ENCODE data around the gene TUBG2.

- no peak for TF ChIP-seq CTCF (IDR thresholded peaks at IDR 0.05; ENCODE audit: borderline replicate concordance, extremely low read depth, low read length, poor library complexity, severe bottlenecking)
- no peak for TF ChIP-seq EZH2 (IDR thresholded peaks at IDR 0.05; ENCODE audit: borderline replicate concordance, low read depth, low read length, severe bottlenecking)
These were observed 6.5 kb downstream of the TUBG2 start for GRCh38 chr17:42665581-42666001.

Data from DND-41 (cell line).